ENCODE data around the gene TMEM123. TPM values are rescaled to one million over a fixed set of nuclear protein-coding genes. Genes with fewer than 3 reads are reported as not detected.

TMEM123 gene
- 10 to 100 TPM; 80.5 to 89.0 TPM for total RNA-seq
- long read RNA-seq, transcript TMEM123-202 (5 exons, 3,579 nt) = major isoform, 101 of 104 reads
- long read RNA-seq, partial matches to known transcripts = 1 of 104 reads
- long read RNA-seq, other reads (novel, unspliced or antisense) = 2 of 104 reads

GRCh38 chr11:102452461-102453301 is at the start of gene TMEM123:
TMEM123 (minus strand) TSS chr11:102452765; CDS start chr11:102452623, 142 bp downstream.
- ATAC-seq (peak; percentile 91 to 93), DNase-seq (peak; percentile 84)
- intact Hi-C loops (cut with DNase I) = loop anchor here in 1 of 2 donors (5.0 kb wide), 1 partner anchor 50 kb away; no protein-coding TSS in a partner anchor

GRCh38 chr11:102500829-102501228 is 48.3 kb upstream of the TMEM123 start:
- ATAC-seq = no peak
- intact Hi-C loops (cut with DNase I) = no loop called here
- DNase-seq = no peak

GRCh38 chr11:102499931-102500330 is 47.4 kb upstream of the TMEM123 start:
- DNase-seq (no peak), ATAC-seq (no peak)
- intact Hi-C loops (cut with DNase I) = loop anchor here (5.0 to 10.0 kb wide), 3 partner anchors 108 to 215 kb away; partner anchors contain the start of gene BIRC2 (in 1 of the 2)

- DNase-seq (no peak), ATAC-seq (no peak)
- intact Hi-C loops (cut with DNase I) = loop anchor here (5.0 to 10.0 kb wide), 3 partner anchors 107 to 214 kb away; partner anchors contain the start of gene BIRC2 (in 1 of the 2)
These were observed 46.6 kb upstream of the TMEM123 start for GRCh38 chr11:102499151-102499550.

- no peak for ATAC-seq
These were observed 44.5 kb upstream of the TMEM123 start for GRCh38 chr11:102497061-102497460.

GRCh38 chr11:102495161-102496042 is 42.8 kb upstream of the TMEM123 start:
- no peak for DNase-seq
- intact Hi-C loops (cut with DNase I) = loop anchor here (2.0 to 10.0 kb wide), 5 partner anchors 103 to 211 kb away; partner anchors contain the start of gene BIRC2 (in 1 of the 2)
- peak; percentile 82 to 86 for ATAC-seq

More at GRCh38 chr11:102497061-102497460, 44.5 kb upstream of the TMEM123 start:
- intact Hi-C loops (cut with DNase I) = loop anchor here (2.0 to 10.0 kb wide), 4 partner anchors 105 to 212 kb away; partner anchors contain the start of gene BIRC2 (in 1 of the 2)
- DNase-seq = no peak

- DNase-seq = peak; percentile 26
- intact Hi-C loops (cut with DNase I) = loop anchor here (2.0 to 10.0 kb wide), 3 partner anchors 149 to 209 kb away; partner anchors contain the start of gene BIRC2 (in 1 of the 2)
- ATAC-seq = peak in 1 of 2 donors; percentile 43
These were observed 41.7 kb upstream of the TMEM123 start for GRCh38 chr11:102494216-102494615.

- no peak for ATAC-seq
- DNase-seq = no peak
- intact Hi-C loops (cut with DNase I) = loop anchor here in 1 of 2 donors (10.0 kb wide), 2 partner anchors 149 to 209 kb away; partner anchors contain the start of gene BIRC2
These were observed 41.0 kb upstream of the TMEM123 start for GRCh38 chr11:102493524-102493923.

GRCh38 chr11:102491969-102492368 is 39.4 kb upstream of the TMEM123 start:
- no peak for DNase-seq
- intact Hi-C loops (cut with DNase I) = loop anchor here in 1 of 2 donors (10.0 kb wide), 2 partner anchors 147 to 207 kb away; partner anchors contain the start of gene BIRC2
- ATAC-seq = no peak

- DNase-seq = no peak
- ATAC-seq = no peak
- intact Hi-C loops (cut with DNase I) = loop anchor here in 1 of 2 donors (10.0 kb wide), 2 partner anchors 145 to 205 kb away; partner anchors contain the start of gene BIRC2
These were observed 36.9 kb upstream of the TMEM123 start for GRCh38 chr11:102489186-102490145.

- DNase-seq (no peak), ATAC-seq (no peak)
- intact Hi-C loops (cut with DNase I) = no loop called here
These were observed 35.6 kb upstream of the TMEM123 start for GRCh38 chr11:102488208-102488607.

- intact Hi-C loops (cut with DNase I) = no loop called here
- no peak for ATAC-seq
- DNase-seq = no peak
These were observed 34.6 kb upstream of the TMEM123 start for GRCh38 chr11:102487214-102487613.

GRCh38 chr11:102486584-102486983 is 34.0 kb upstream of the TMEM123 start:
- ATAC-seq (no peak), DNase-seq (no peak)
- intact Hi-C loops (cut with DNase I) = no loop called here

GRCh38 chr11:102485095-102485722 is 32.6 kb upstream of the TMEM123 start:
- no peak for DNase-seq
- intact Hi-C loops (cut with DNase I) = no loop called here
- peak in 1 of 2 donors; percentile 48 for ATAC-seq

- no peak for ATAC-seq
- intact Hi-C loops (cut with DNase I) = no loop called here
- DNase-seq = no peak
These were observed 29.9 kb upstream of the TMEM123 start for GRCh38 chr11:102482433-102482832.

GRCh38 chr11:102479733-102480132 is 27.2 kb upstream of the TMEM123 start:
- ATAC-seq = no peak
- intact Hi-C loops (cut with DNase I) = no loop called here
- DNase-seq = no peak

- DNase-seq (no peak), ATAC-seq (no peak)
- intact Hi-C loops (cut with DNase I) = no loop called here
These were observed 26.2 kb upstream of the TMEM123 start for GRCh38 chr11:102478673-102479299.

All from left cardiac atrium (tissue), 4 donors.